KMS-11 (cell line): ENCODE measurements around the gene DHH.

ENCODE experiments used
- H2AFZ ChIP-seq: fragments of 200-600 bp; sonication (generic); 2 replicates; pipeline ENCODE4 v1.6.1; 2016; ENCODE audit warnings: antibody characterized with exemption, mixed run types, low read depth
- H3K27ac ChIP-seq: fragments of 200-600 bp; sonication (generic); 2 replicates; pipeline ENCODE4 v1.6.1; 2016; ENCODE audit warnings: mild to moderate bottlenecking, mixed run types
- H3K27me3 ChIP-seq: fragments of 200-600 bp; sonication (generic); 2 replicates; pipeline ENCODE4 v1.6.1; 2017; ENCODE audit warnings: mild to moderate bottlenecking, low read depth, mixed run types, moderate library complexity; ENCODE audit not compliant: insufficient read depth
- H3K36me3 ChIP-seq: fragments of 200-600 bp; sonication (generic); 2 replicates; pipeline ENCODE4 v1.6.1; 2017; ENCODE audit warnings: mild to moderate bottlenecking, mixed run types; ENCODE audit not compliant: insufficient read depth
- H3K4me1 ChIP-seq: fragments of 200-600 bp; sonication (generic); 2 replicates; pipeline ENCODE4 v1.6.1; 2016; ENCODE audit warnings: mild to moderate bottlenecking, low read depth, mixed run types; ENCODE audit not compliant: poor library complexity, severe bottlenecking
- H3K4me2 ChIP-seq: fragments of 200-600 bp; sonication (generic); 2 replicates; pipeline ENCODE4 v1.7.0; 2016; ENCODE audit warnings: mild to moderate bottlenecking, mixed run types
- H3K4me3 ChIP-seq: fragments of 200-600 bp; sonication (generic); IDR thresholded peaks from 2 replicates; pipeline ENCODE4 v1.6.1; 2017; ENCODE audit warnings: low read depth, low read length, mixed read lengths; ENCODE audit not compliant: insufficient read depth
- H3K79me2 ChIP-seq: fragments of 200-600 bp; sonication (generic); 2 replicates; pipeline ENCODE4 v1.6.1; 2016; ENCODE audit warnings: low read depth, mixed run types; ENCODE audit not compliant: insufficient read depth
- H3K9ac ChIP-seq: fragments of 200-600 bp; sonication (generic); 2 replicates; pipeline ENCODE4 v1.6.1; 2016; ENCODE audit warnings: mild to moderate bottlenecking, mixed run types
- H4K20me1 ChIP-seq: fragments of 200-600 bp; sonication (generic); 2 replicates; pipeline ENCODE4 v1.6.1; 2016; ENCODE audit warnings: mild to moderate bottlenecking, mixed run types; ENCODE audit not compliant: insufficient read depth
- CTCF ChIP-seq: fragments of 200-600 bp; sonication (generic); conservative IDR thresholded peaks from 2 replicates; pipeline ENCODE4 v1.6.1; 2017; ENCODE audit warnings: low read depth, mild to moderate bottlenecking, antibody characterized with exemption, low read length, moderate library complexity, mixed read lengths

The DHH gene

DNA sequence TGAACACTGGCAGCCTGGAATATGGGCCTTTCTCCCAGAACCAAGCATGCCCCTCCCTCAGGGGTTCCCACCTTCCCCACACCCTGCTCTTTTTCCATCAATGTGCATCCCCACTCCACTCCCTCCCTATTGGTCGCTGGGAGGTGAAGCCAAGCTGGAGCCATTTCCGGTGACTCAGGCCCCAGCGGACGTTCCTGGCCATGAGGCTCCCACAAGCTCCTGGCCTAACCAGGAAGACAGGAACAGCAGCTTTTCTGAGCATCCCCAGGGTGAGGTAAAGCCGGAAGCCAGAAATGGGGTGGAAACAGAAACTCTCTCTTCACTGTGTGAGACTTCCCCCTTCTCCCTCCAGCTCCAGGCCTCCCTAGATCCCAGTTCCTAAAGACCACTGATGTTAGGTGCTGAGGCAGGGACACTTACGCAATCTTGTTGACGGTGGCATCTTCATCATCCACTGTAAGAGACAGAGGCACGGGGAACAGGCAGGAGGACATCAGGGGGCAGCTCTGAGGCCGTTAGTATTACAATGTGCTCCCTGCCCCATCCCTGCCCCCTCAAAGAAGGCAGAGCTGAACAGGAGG, 11.0 kb upstream of the DHH start:
- no peak overlapping the region for H3K9ac ChIP-seq
- H4K20me1 ChIP-seq, result no peaks in the 10 kb centered on the region
- no peak overlapping the region for H3K4me2 ChIP-seq

DNA sequence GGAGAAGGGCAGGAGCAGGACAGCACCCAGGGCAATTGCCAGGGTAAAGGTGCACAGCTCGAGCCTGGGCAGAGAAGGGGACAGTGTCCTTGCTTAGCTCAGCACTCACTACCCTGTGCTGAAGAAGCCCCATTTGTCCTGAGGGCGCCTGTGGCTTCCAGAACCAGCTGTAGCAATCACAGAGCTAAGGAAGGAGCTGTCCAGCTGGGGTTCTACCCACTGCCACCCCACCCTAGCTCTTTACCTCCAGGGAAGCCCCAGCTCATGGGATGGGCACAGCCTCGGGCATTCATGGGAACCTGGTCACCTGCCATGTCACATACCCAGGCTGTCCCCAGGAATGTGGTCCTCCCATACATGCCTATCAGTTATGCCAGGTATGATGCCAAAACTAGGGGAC, 10.2 kb upstream of the DHH start:
- H4K20me1 ChIP-seq, result no peaks in the 10 kb centered on the region
- H3K27ac ChIP-seq, result no peak overlapping the region
- no peaks in the 10 kb centered on the region for H3K27me3 ChIP-seq
- H3K4me1 ChIP-seq, result peaks cover 6% of the 10 kb centered on the region
- no peak for TF ChIP-seq CTCF
- no peak overlapping the region for H2AFZ ChIP-seq
- H3K79me2 ChIP-seq, result no peaks in the 10 kb centered on the region
- no peaks in the 10 kb centered on the region for H3K36me3 ChIP-seq
- H3K4me3 ChIP-seq, result no peak overlapping the region
- no peak overlapping the region for H3K9ac ChIP-seq
- no peak overlapping the region for H3K4me2 ChIP-seq

More for the DNA sequence above, 11.0 kb upstream of the DHH start:
- Histone ChIP-seq H3K4me1 (peaks cover 6% of the 10 kb centered on the region), H3K4me3 (no peak overlapping the region), H3K36me3 (no peaks in the 10 kb centered on the region), H3K27ac (no peak overlapping the region), H3K27me3 (no peaks in the 10 kb centered on the region), H2AFZ (no peak overlapping the region), H3K79me2 (no peaks in the 10 kb centered on the region)
- no peak for TF ChIP-seq CTCF

DNA sequence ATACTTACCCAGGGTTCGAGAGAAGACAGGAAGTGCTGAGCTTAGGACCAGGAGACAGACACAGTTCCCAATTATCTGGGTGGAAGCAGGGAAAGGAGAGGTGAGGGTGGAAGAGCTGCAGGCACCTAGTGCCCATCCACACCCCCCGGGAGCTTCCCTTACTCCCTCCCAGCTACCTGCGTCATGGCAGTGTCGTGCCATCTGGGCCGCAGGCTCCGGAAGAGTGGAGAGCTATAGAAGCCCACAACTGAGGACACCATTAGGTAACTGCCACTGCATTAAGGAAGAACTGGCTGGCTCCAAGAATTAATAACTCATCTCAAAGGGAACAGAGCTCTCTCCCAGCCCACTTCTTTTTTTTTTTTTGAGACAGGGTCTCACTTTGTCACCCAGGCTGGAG, 5.8 kb upstream of the DHH start:
- no peak overlapping the region for H3K4me3 ChIP-seq
- no peak overlapping the region for H2AFZ ChIP-seq
- no peak for TF ChIP-seq CTCF
- H3K9ac ChIP-seq, result no peak overlapping the region
- no peak overlapping the region for H3K4me2 ChIP-seq
- no peaks in the 10 kb centered on the region for H3K36me3 ChIP-seq
- H3K27ac ChIP-seq, result no peak overlapping the region
- no peaks in the 10 kb centered on the region for H3K79me2 ChIP-seq
- no peaks in the 10 kb centered on the region for H3K27me3 ChIP-seq
- H3K4me1 ChIP-seq, result no peaks in the 10 kb centered on the region
- H4K20me1 ChIP-seq, result no peaks in the 10 kb centered on the region

- no peak for TF ChIP-seq CTCF
- no peak overlapping the region for H3K4me2 ChIP-seq
- no peak overlapping the region for H3K4me3 ChIP-seq
- no peaks in the 10 kb centered on the region for H3K4me1 ChIP-seq
- H3K27ac ChIP-seq, result no peak overlapping the region
- H3K79me2 ChIP-seq, result no peaks in the 10 kb centered on the region
- H3K9ac ChIP-seq, result no peak overlapping the region
- H3K36me3 ChIP-seq, result no peaks in the 10 kb centered on the region
- peaks cover 3% of the 10 kb centered on the region; the same call in 1 of the 2 replicates for H3K27me3 ChIP-seq
- no peaks in the 10 kb centered on the region for H4K20me1 ChIP-seq
- H2AFZ ChIP-seq, result no peak overlapping the region
These were observed 4.1 kb upstream of the DHH start for GRCh38 chr12:49098703-49099102.
